HG02981 (cell line): ENCODE measurements around the gene TTC27.
"Not testable (repeated sequence)": the region's sequence is repeated elsewhere in the genome, so short reads cannot be mapped to it uniquely, and the experiment has no call there.

Source experiments
- ATAC-seq: cut with Tn5 transposase; IDR thresholded peaks from one replicate; pipeline ENCODE4 v1.9.1; 2021; ENCODE audit warnings: mild to moderate bottlenecking, moderate library complexity; ENCODE audit not compliant: unreplicated experiment

TTC27 gene

GRCh38 chr2:32752205-32752604 lies 124.4 kb downstream of the TTC27 start:
- ATAC-seq = no peak

- no peak for ATAC-seq
Observed at GRCh38 chr2:32752952-32753351, 125.1 kb downstream of the TTC27 start.

GRCh38 chr2:32754676-32755075 lies 126.8 kb downstream of the TTC27 start:
- ATAC-seq = not testable (repeated sequence)

GRCh38 chr2:32755666-32756065 lies 127.8 kb downstream of the TTC27 start:
- ATAC-seq = peak; percentile 7

- peak; percentile 45 for ATAC-seq
Observed at GRCh38 chr2:32756074-32756727, 128.4 kb downstream of the TTC27 start.

GRCh38 chr2:32758232-32758631 lies 130.4 kb downstream of the TTC27 start:
- ATAC-seq = no peak

GRCh38 chr2:32760628-32761027 lies 132.8 kb downstream of the TTC27 start:
- no peak for ATAC-seq

GRCh38 chr2:32768387-32769174 lies 140.7 kb downstream of the TTC27 start:
- no peak for ATAC-seq

- ATAC-seq = no peak
Observed at GRCh38 chr2:32770360-32770759, 142.5 kb downstream of the TTC27 start.

- no peak for ATAC-seq
Observed at GRCh38 chr2:32772638-32773447, 145.0 kb downstream of the TTC27 start.

- no peak for ATAC-seq
Observed at GRCh38 chr2:32773448-32773808, 145.6 kb downstream of the TTC27 start.

GRCh38 chr2:32775954-32776353 lies 148.1 kb downstream of the TTC27 start:
- ATAC-seq = no peak

GRCh38 chr2:32777714-32778113 lies 149.9 kb downstream of the TTC27 start:
- ATAC-seq = no peak

- no peak for ATAC-seq
Observed at GRCh38 chr2:32780961-32781360, 153.1 kb downstream of the TTC27 start.

GRCh38 chr2:32783469-32783868 lies 155.6 kb downstream of the TTC27 start:
- ATAC-seq = no peak

GRCh38 chr2:32783933-32784332 lies 156.1 kb downstream of the TTC27 start:
- no peak for ATAC-seq

GRCh38 chr2:32787207-32787606 lies 159.4 kb downstream of the TTC27 start:
- no peak for ATAC-seq

GRCh38 chr2:32788114-32788513 lies 160.3 kb downstream of the TTC27 start:
- no peak for ATAC-seq

GRCh38 chr2:32792416-32792815 lies 164.6 kb downstream of the TTC27 start:
- no peak for ATAC-seq

- ATAC-seq = no peak
Observed at GRCh38 chr2:32798829-32799228, 171.0 kb downstream of the TTC27 start.

GRCh38 chr2:32801741-32802140 lies 173.9 kb downstream of the TTC27 start:
- no peak for ATAC-seq

GRCh38 chr2:32802877-32803276 lies 175.0 kb downstream of the TTC27 start:
- ATAC-seq = no peak
